ENCODE results near the gene CLEC2A.

Gene CLEC2A

GRCh38 chr12:9909724-9910123 lies 22.4 kb downstream of the CLEC2A start:
- peaks cover 22% of the 10 kb centered on the region for H3K9me3 ChIP-seq
- no peaks in the 10 kb centered on the region for H3K36me3 ChIP-seq
- no peak overlapping the region for H3K4me3 ChIP-seq (ENCODE audit: low read depth in 1 of 2, low read length in 1 of 2)
- H3K4me1 ChIP-seq (ENCODE audit: control insufficient read depth in 1 of 2, insufficient read depth in 1 of 2, low read depth in 1 of 2, low read length in 1 of 2) = no peaks in the 10 kb centered on the region
- no peaks in the 10 kb centered on the region for H3K27me3 ChIP-seq
- TF ChIP-seq CTCF (IDR thresholded peaks at IDR 0.05) = no peak
- H3K27ac ChIP-seq = no peak overlapping the region

GRCh38 chr12:9908350-9908749 lies 23.8 kb downstream of the CLEC2A start:
- TF ChIP-seq CTCF (IDR thresholded peaks at IDR 0.05) = no peak
- H3K27me3 ChIP-seq = no peaks in the 10 kb centered on the region
- no peak overlapping the region for H3K27ac ChIP-seq

GRCh38 chr12:9907769-9908168 lies 24.4 kb downstream of the CLEC2A start:
- Histone ChIP-seq H3K36me3 (no peaks in the 10 kb centered on the region), H3K4me1 (ENCODE audit: control insufficient read depth in 1 of 2, insufficient read depth in 1 of 2, low read depth in 1 of 2, low read length in 1 of 2) (no peaks in the 10 kb centered on the region), H3K9me3 (peaks cover 24% of the 10 kb centered on the region), H3K4me3 (ENCODE audit: low read depth in 1 of 2, low read length in 1 of 2) (no peak overlapping the region), H3K27me3 (no peaks in the 10 kb centered on the region), H3K27ac (no peak overlapping the region)
- TF ChIP-seq CTCF (IDR thresholded peaks at IDR 0.05) = no peak

More at GRCh38 chr12:9908350-9908749, 23.8 kb downstream of the CLEC2A start:
- Histone ChIP-seq H3K4me3 (ENCODE audit: low read depth in 1 of 2, low read length in 1 of 2) (no peak overlapping the region), H3K4me1 (ENCODE audit: control insufficient read depth in 1 of 2, insufficient read depth in 1 of 2, low read depth in 1 of 2, low read length in 1 of 2) (no peaks in the 10 kb centered on the region), H3K36me3 (no peaks in the 10 kb centered on the region), H3K9me3 (peaks cover 22% of the 10 kb centered on the region)

GRCh38 chr12:9906873-9907272 lies 25.3 kb downstream of the CLEC2A start:
- no peak for TF ChIP-seq CTCF (IDR thresholded peaks at IDR 0.05)
- H3K4me3 ChIP-seq (ENCODE audit: low read depth in 1 of 2, low read length in 1 of 2) = no peak overlapping the region
- no peaks in the 10 kb centered on the region for H3K4me1 ChIP-seq (ENCODE audit: control insufficient read depth in 1 of 2, insufficient read depth in 1 of 2, low read depth in 1 of 2, low read length in 1 of 2)
- peaks cover 26% of the 10 kb centered on the region for H3K9me3 ChIP-seq
- H3K27me3 ChIP-seq = no peaks in the 10 kb centered on the region
- H3K27ac ChIP-seq = no peak overlapping the region
- H3K36me3 ChIP-seq = no peaks in the 10 kb centered on the region

- TF ChIP-seq CTCF (IDR thresholded peaks at IDR 0.05) = no peak
- H3K27ac ChIP-seq = no peak overlapping the region
- no peak overlapping the region for H3K4me3 ChIP-seq (ENCODE audit: low read depth in 1 of 2, low read length in 1 of 2)
- peaks cover 4% of the 10 kb centered on the region for H3K9me3 ChIP-seq
- no peaks in the 10 kb centered on the region for H3K4me1 ChIP-seq (ENCODE audit: control insufficient read depth in 1 of 2, insufficient read depth in 1 of 2, low read depth in 1 of 2, low read length in 1 of 2)
- no peaks in the 10 kb centered on the region for H3K27me3 ChIP-seq
- H3K36me3 ChIP-seq = no peaks in the 10 kb centered on the region
These were observed 29.5 kb downstream of the CLEC2A start for GRCh38 chr12:9902539-9903228.

Measured in neutrophil (primary cell).